ENCODE data around the gene SERPING1. TPM values are rescaled to one million over a fixed set of nuclear protein-coding genes. Genes with fewer than 3 reads are reported as not detected.

The SERPING1 gene
- total RNA-seq, 1 donor from 2014 or later, result 471 TPM

- no peak for TF ChIP-seq CTCF (IDR thresholded peaks at IDR 0.05)
- no peak for DNase-seq
- intact Hi-C loops (cut with DNase I), result no loop called here
- Histone ChIP-seq H3K4me3 (no peak overlapping the region), H3K36me3 (peaks cover 41% of the 10 kb centered on the region), H3K27me3 (ENCODE audit: low read depth) (no peaks in the 10 kb centered on the region), H3K4me1 (peaks cover 12% of the 10 kb centered on the region), H3K9me3 (no peaks in the 10 kb centered on the region), H3K27ac (no peak overlapping the region)
- ATAC-seq, result no peak
These were observed 66.5 kb downstream of the SERPING1 start for GRCh38 chr11:57663975-57664374.

Small RNA genes within 50 kb of the gene (microRNA-seq; reads per million reads assigned to microRNA genes)
- gene MIR130A (ENCODE audit: borderline number of aligned reads), result 7,359 reads per million, percentile 95 among the genes with 10 or more reads in this experiment

Other genes with a start within 250 kb of the SERPING1 start
- gene PRG3, start 216.5 kb upstream of the SERPING1 start, total RNA-seq, result not detected
- not detected for gene PRG2, start 207.0 kb upstream of the SERPING1 start, total RNA-seq
- 102 TPM for gene SLC43A3, start 170.6 kb upstream of the SERPING1 start, total RNA-seq
- 4.8 TPM for gene RTN4RL2, start 137.2 kb upstream of the SERPING1 start, total RNA-seq
- gene SLC43A1, start 82.0 kb upstream of the SERPING1 start, total RNA-seq, result 13.2 TPM
- 35.3 TPM for gene TIMM10, start 66.9 kb upstream of the SERPING1 start, total RNA-seq
- gene SMTNL1, start 60.1 kb upstream of the SERPING1 start, total RNA-seq, result not detected
- 172 TPM for gene UBE2L6, start 30.0 kb upstream of the SERPING1 start, total RNA-seq
- gene YPEL4, start 52.2 kb downstream of the SERPING1 start, total RNA-seq, result 3.1 TPM
- 12.5 TPM for gene CLP1, start 60.1 kb downstream of the SERPING1 start, total RNA-seq
- 64.4 TPM for gene ZDHHC5, start 70.4 kb downstream of the SERPING1 start, total RNA-seq
- gene MED19, start 114.5 kb downstream of the SERPING1 start, total RNA-seq, result 12.0 TPM
- gene TMX2, start 114.9 kb downstream of the SERPING1 start, total RNA-seq, result 64.2 TPM
- gene SELENOH, start 143.8 kb downstream of the SERPING1 start, total RNA-seq, result 118 TPM
- gene BTBD18, start 154.1 kb downstream of the SERPING1 start, total RNA-seq, result not detected
- gene CTNND1, start 164.1 kb downstream of the SERPING1 start, total RNA-seq, result 226 TPM

Data from lower lobe of right lung (tissue), 2 donors.